Psoas muscle (tissue), 8 donors: ENCODE data around the gene TM9SF1. TPM values are rescaled to one million over a fixed set of nuclear protein-coding genes. Genes with fewer than 3 reads are reported as not detected.

ENCODE experiments used
- ATAC-seq, 4 donors: fragments of 200-7000 bp; cut with Tn5 transposase; one replicate each; pipeline ENCODE4 v1.9.1; 2020; ENCODE audit warnings: moderate library complexity in 3 of 4, mild to moderate bottlenecking in 2 of 4
- DNase-seq, 2 donors: peaks; one replicate each; pipeline ENCODE4 v3.0.0-alpha.2; 2020
- H3K27ac ChIP-seq: fragments of 200-600 bp; one replicate; pipeline ENCODE4 v1.8.0; 2022
- H3K27me3 ChIP-seq, 3 donors: fragments of 200-600 bp in 1 of 3; one replicate each; pipeline versions ENCODE4 v1.6.1 to v1.8.0; 2013 to 2022; ENCODE audit warnings: low read length in 2 of 3, mild to moderate bottlenecking in 2 of 3, moderate library complexity in 1 of 3; ENCODE audit not compliant: insufficient read depth in 3 of 3
- H3K36me3 ChIP-seq, 2 donors: fragments of 200-600 bp in 1 of 2; one replicate each; pipeline versions ENCODE4 v1.6.1 to v1.8.0; 2013 to 2022; ENCODE audit warnings: low read depth in 1 of 2, mild to moderate bottlenecking in 1 of 2, moderate library complexity in 1 of 2; ENCODE audit not compliant: insufficient read depth in 1 of 2
- H3K4me1 ChIP-seq: fragments of 200-600 bp; one replicate; pipeline ENCODE4 v1.8.0; 2022
- H3K4me3 ChIP-seq: fragments of 200-600 bp; one replicate; pipeline ENCODE4 v1.8.0; 2022; ENCODE audit warnings: mild to moderate bottlenecking
- H3K9me3 ChIP-seq: fragments of 200-600 bp; one replicate; pipeline ENCODE4 v1.8.0; 2022
- WGBS, 3 donors: extraction: QIAGEN DNeasy Blood & Tissue Kit; methylation state at CpG; one replicate each; pipeline versions ENCODE4 v1.1.6 to v1.1.7; 2013; 5-methylcytosine and 5-hydroxymethylcytosine counted together
- intact Hi-C, 2 donors: fragments of 100-400 bp; cut with DNase I; formaldehyde crosslinking; loops; one replicate each; pipeline versions ENCODE4 v1.11.0 to v1.14.2; 2022
- polyA plus RNA-seq, 3 donors: library from polyadenylated mRNA; stranded (reverse); fragments of 200-250 nt; gene quantifications; one replicate each; pipeline ENCODE4 v1.2.3, GENCODE V29; 2013
- total RNA-seq, 4 donors: library from RNA; stranded (reverse); fragmentation: NEBNext Ultra II Directional in 2 of 4; extraction: Animal tissue kit (Norgen Biotek cat#: 25700) in 2 of 4; gene quantifications; one replicate each; pipeline versions ENCODE4 v1.2.1 to v1.2.4, GENCODE V29; 2021 to 2023
- TF ChIP-seq, protein P1 (sequence below): fragments of 200-600 bp; IDR thresholded peaks from one replicate; pipeline ENCODE4 v1.8.0; 2022; ENCODE audit warnings: antibody characterized with exemption
- donor health status: healthy with polysubstance abuse.
- donor health status: DM: no; HTN: no; CAD: no; lungs with moderate emphysema.
- donor health status: Bipolar disorder and iron deficiency.
- donor health status: healthy.
- donor health status: DM: yes; HTN: yes; CAD: no.
- donor health status: DM: no; HTN: no; CAD: no.
- donor health status: DM: no; HTN: no; CAD: no.
- donor health status: DM: yes; HTN: yes; CAD: no.

Gene TM9SF1
- total and polyA plus RNA-seq, 7 donors: 21.0 to 43.4 (median 22.0) TPM

DNA sequence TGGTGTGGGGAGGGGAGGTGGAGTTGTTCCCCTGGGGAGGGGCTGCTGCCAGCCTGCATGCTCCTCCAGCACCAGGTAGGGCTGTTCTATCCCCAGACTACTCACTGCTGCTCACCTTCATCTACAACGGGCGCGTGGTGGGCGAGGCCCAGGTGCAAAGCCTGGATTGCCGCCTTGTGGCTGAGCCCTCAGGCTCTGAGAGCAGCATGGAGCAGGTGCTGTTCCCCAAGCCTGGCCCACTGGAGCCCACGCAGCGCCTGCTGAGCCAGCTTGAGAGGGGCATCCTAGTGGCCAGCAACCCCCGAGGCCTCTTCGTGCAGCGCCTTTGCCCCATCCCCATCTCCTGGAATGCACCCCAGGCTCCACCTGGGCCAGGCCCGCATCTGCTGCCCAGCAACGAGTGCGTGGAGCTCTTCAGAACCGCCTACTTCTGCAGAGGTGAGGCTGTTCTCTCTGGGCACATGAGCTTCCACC, 30.7 kb downstream of the TM9SF1 start:
- no peaks in the 10 kb centered on the region for H3K9me3 ChIP-seq

DNA sequence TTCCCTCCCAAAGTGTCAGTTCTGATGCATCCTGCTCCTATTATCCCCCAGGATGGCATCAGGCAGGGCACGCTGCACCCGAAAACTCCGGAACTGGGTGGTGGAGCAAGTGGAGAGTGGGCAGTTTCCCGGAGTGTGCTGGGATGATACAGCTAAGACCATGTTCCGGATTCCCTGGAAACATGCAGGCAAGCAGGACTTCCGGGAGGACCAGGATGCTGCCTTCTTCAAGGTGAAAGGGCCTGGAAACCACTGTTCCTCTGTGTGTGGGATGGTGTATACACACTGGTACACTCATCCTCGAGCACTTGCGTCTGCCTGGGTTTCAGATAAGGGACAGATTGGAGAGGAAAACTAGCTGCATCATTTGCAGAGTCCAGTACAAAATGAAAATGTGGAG, 33.1 kb downstream of the TM9SF1 start:
- WGBS, 3 donors: 46 to 64% (median 61%) methylated on average over 8 of the region's 8 CpGs
- TF ChIP-seq, protein P1, sequence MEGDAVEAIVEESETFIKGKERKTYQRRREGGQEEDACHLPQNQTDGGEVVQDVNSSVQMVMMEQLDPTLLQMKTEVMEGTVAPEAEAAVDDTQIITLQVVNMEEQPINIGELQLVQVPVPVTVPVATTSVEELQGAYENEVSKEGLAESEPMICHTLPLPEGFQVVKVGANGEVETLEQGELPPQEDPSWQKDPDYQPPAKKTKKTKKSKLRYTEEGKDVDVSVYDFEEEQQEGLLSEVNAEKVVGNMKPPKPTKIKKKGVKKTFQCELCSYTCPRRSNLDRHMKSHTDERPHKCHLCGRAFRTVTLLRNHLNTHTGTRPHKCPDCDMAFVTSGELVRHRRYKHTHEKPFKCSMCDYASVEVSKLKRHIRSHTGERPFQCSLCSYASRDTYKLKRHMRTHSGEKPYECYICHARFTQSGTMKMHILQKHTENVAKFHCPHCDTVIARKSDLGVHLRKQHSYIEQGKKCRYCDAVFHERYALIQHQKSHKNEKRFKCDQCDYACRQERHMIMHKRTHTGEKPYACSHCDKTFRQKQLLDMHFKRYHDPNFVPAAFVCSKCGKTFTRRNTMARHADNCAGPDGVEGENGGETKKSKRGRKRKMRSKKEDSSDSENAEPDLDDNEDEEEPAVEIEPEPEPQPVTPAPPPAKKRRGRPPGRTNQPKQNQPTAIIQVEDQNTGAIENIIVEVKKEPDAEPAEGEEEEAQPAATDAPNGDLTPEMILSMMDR: no peak
- peak in 2 of 4 donors; percentile 3 to 5 for ATAC-seq
- no peaks in the 10 kb centered on the region for H3K9me3 ChIP-seq
- H3K27ac ChIP-seq: peak overlapping the region; percentile 86
- no peaks in the 10 kb centered on the region for H3K27me3 ChIP-seq
- DNase-seq: peak in 1 of 2 donors; percentile 42
- H3K36me3 ChIP-seq: peaks cover 13 to 75% of the 10 kb centered on the region in 2 donors
- intact Hi-C loops: no loop called here
- peak overlapping the region; percentile 74 for H3K4me3 ChIP-seq
- H3K4me1 ChIP-seq: peaks cover 19% of the 10 kb centered on the region

More for the DNA sequence above, 30.7 kb downstream of the TM9SF1 start:
- Histone ChIP-seq H3K27ac (no peak overlapping the region), H3K36me3 (peaks cover 13 to 64% of the 10 kb centered on the region in 2 donors), H3K4me3 (no peak overlapping the region), H3K27me3 (peaks cover 0 to 3% (median 0%) of the 10 kb centered on the region in 3 donors), H3K4me1 (peaks cover 19% of the 10 kb centered on the region)
- ATAC-seq (no peak), DNase-seq (peak in 1 of 2 donors; percentile 49)
- TF ChIP-seq, protein P1: no peak
- 90 to 93% (median 93%) methylated on average over 14 of the region's 14 CpGs for WGBS, 3 donors
- intact Hi-C loops: no loop called here

- Histone ChIP-seq H3K27me3 (no peaks in the 10 kb centered on the region), H3K4me1 (peaks cover 19% of the 10 kb centered on the region), H3K9me3 (no peaks in the 10 kb centered on the region), H3K4me3 (peak within 1 kb of the TSS; percentile 74), H3K27ac (peak within 1 kb of the TSS; percentile 86), H3K36me3 (peaks cover 8 to 75% of the 10 kb centered on the region in 2 donors)
- ATAC-seq (peak; percentile 90 to 93 (median 91)), DNase-seq (peak; percentile 95 to 97)
- WGBS, 3 donors: 2 to 8% (median 4%) methylated on average over 11 to 12 of the region's 12 CpGs
- intact Hi-C loops: loop anchor here in 1 of 2 donors (2.0 kb wide), 2 partner anchors 52 to 102 kb away; no protein-coding TSS in a partner anchor
- TF ChIP-seq, protein P1: peak; percentile 96
These were observed 34.1 kb downstream of the TM9SF1 start, which contains the start of gene IRF9 for GRCh38 chr14:24160850-24161804. Gene IRF9 (plus strand): TSS chr14:24161265. CDS start chr14:24162145, 880 bp downstream.

DNA sequence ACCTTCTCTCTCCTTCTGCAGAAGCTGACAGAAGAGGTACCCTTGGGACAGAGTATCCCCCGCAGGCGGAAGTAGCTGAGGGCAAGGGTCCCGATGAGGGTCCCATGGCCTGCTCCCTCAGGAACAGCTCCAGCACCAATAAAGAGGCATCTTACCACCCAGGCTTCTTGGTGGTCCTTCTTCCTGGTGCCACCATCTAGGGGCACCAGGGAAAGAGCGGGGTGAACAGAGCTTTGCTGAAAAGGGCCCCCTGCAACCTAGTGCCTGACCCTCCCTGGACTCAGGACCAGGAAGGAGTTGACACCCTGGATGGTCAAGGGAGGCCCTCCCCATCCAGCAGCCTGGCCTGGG, 34.8 kb downstream of the TM9SF1 start:
- H3K27me3 ChIP-seq: no peaks in the 10 kb centered on the region
- peak overlapping the region; percentile 86 for H3K27ac ChIP-seq
- H3K36me3 ChIP-seq: peaks cover 5 to 75% of the 10 kb centered on the region in 2 donors
- intact Hi-C loops: loop anchor here in 1 of 2 donors (2.0 kb wide), 2 partner anchors 52 to 102 kb away; no protein-coding TSS in a partner anchor
- ATAC-seq: peak in 2 of 4 donors; percentile 6 to 7
- 83 to 87% (median 84%) methylated on average over 4 of the region's 4 CpGs for WGBS, 3 donors
- peak in 1 of 2 donors; percentile 37 for DNase-seq
- TF ChIP-seq, protein P1: no peak
- H3K4me1 ChIP-seq: peaks cover 19% of the 10 kb centered on the region
- no peaks in the 10 kb centered on the region for H3K9me3 ChIP-seq
- no peak overlapping the region for H3K4me3 ChIP-seq
